ENCODE data around the gene DIAPH3.

GRCh38 chr13:60009300-60010253 lies 154.2 kb downstream of the DIAPH3 start:
- TF ChIP-seq, protein P1, sequence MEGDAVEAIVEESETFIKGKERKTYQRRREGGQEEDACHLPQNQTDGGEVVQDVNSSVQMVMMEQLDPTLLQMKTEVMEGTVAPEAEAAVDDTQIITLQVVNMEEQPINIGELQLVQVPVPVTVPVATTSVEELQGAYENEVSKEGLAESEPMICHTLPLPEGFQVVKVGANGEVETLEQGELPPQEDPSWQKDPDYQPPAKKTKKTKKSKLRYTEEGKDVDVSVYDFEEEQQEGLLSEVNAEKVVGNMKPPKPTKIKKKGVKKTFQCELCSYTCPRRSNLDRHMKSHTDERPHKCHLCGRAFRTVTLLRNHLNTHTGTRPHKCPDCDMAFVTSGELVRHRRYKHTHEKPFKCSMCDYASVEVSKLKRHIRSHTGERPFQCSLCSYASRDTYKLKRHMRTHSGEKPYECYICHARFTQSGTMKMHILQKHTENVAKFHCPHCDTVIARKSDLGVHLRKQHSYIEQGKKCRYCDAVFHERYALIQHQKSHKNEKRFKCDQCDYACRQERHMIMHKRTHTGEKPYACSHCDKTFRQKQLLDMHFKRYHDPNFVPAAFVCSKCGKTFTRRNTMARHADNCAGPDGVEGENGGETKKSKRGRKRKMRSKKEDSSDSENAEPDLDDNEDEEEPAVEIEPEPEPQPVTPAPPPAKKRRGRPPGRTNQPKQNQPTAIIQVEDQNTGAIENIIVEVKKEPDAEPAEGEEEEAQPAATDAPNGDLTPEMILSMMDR (tag by site-specific recombination; IDR thresholded peaks at IDR 0.05), result no peak
- TF ChIP-seq PBX3 (CRISPR knock-in tag; IDR thresholded peaks at IDR 0.05) (no peak), ZBTB6 (tag by site-specific recombination; IDR thresholded peaks at IDR 0.05) (no peak), KLF10 (tag by site-specific recombination; IDR thresholded peaks at IDR 0.05) (no peak), REPIN1 (tag by site-specific recombination; IDR thresholded peaks at IDR 0.05; ENCODE audit: low read depth) (no peak), ZNF701 (tag by site-specific recombination; IDR thresholded peaks at IDR 0.05) (no peak), ZNF670 (tag by site-specific recombination; IDR thresholded peaks at IDR 0.05; ENCODE audit: low read depth) (no peak), ZBTB1 (tag by site-specific recombination; IDR thresholded peaks at IDR 0.05) (no peak), ZEB2 (tag by site-specific recombination; IDR thresholded peaks at IDR 0.05) (no peak), REST (tag by site-specific recombination; IDR thresholded peaks at IDR 0.05) (no peak), ZNF335 (tag by site-specific recombination; conservative IDR thresholded peaks at IDR 0.05) (no peak), ZNF544 (tag by site-specific recombination; IDR thresholded peaks at IDR 0.05) (no peak)
